AG04449 (cell line): ENCODE data around the gene PTGIR.

Experiments
- CTCF ChIA-PET: fragments of 350-600 bp; formaldehyde crosslinking; extraction: SDS; loops from one replicate; lab custom pipeline; 2021; ENCODE audit warnings: antibody characterized with exemption; lab: Yijun Ruan, JAX
- POLR2A ChIA-PET: fragments of 400-600, 350-600 bp; formaldehyde crosslinking; extraction: SDS; loops from one replicate; lab custom pipeline; 2020; ENCODE audit warnings: antibody characterized with exemption, inconsistent platforms; lab: Yijun Ruan, JAX
- DNase-seq: peaks from one replicate; pipeline ENCODE4 v3.0.0-alpha.2; 2010; ENCODE audit warnings: low read depth, low spot score
- H3K4me3 ChIP-seq: 2 replicates; pipeline ENCODE4 v1.5.1; 2011; ENCODE audit warnings: low read depth, mild to moderate bottlenecking, control low read depth, low read length
- CTCF ChIP-seq: IDR thresholded peaks from one replicate; pipeline ENCODE4 v1.5.1; 2011; ENCODE audit warnings: mild to moderate bottlenecking, moderate library complexity, low read length, control low read depth, inconsistent platforms; ENCODE audit not compliant: insufficient read depth; ENCODE audit errors: missing control alignments

Gene PTGIR, protein sequence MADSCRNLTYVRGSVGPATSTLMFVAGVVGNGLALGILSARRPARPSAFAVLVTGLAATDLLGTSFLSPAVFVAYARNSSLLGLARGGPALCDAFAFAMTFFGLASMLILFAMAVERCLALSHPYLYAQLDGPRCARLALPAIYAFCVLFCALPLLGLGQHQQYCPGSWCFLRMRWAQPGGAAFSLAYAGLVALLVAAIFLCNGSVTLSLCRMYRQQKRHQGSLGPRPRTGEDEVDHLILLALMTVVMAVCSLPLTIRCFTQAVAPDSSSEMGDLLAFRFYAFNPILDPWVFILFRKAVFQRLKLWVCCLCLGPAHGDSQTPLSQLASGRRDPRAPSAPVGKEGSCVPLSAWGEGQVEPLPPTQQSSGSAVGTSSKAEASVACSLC

GRCh38 chr19:46624958-46625661 lies at the start of gene PTGIR:
Gene PTGIR, minus strand, starts transcription at chr19:46625089. Its CDS starts 864 bp downstream, at chr19:46624225.
- DNase-seq: no peak
- POLR2A ChIA-PET: interaction anchor here (1.5 to 1.8 kb wide), 2 partner anchors 14 to 24 kb away, joined by 4 to 6 read pairs; partner anchors contain the start of gene CALM3
- peak within 1 kb of the TSS; percentile 50 for H3K4me3 ChIP-seq
- CTCF ChIA-PET: interaction anchor here (0.7 to 6.1 kb wide), 6 partner anchors 8 to 124 kb away, joined by 3 to 66 read pairs (median 4); partner anchors contain the start of genes DACT3 and GNG8
- no peak for TF ChIP-seq CTCF

- DNase-seq: no peak
- no peak for TF ChIP-seq CTCF
- H3K4me3 ChIP-seq: no peak overlapping the region
- CTCF ChIA-PET: interaction anchor here (3.0 kb wide), 1 partner anchor 9 kb away, joined by 33 read pairs; the partner anchor contains the start of gene DACT3
- POLR2A ChIA-PET: interaction anchor here (0.5 kb wide), 1 partner anchor 40 kb away, joined by 3 read pairs; no protein-coding TSS in a partner anchor
These were observed 45.9 kb upstream of the PTGIR start for GRCh38 chr19:46670813-46671212.

DNA sequence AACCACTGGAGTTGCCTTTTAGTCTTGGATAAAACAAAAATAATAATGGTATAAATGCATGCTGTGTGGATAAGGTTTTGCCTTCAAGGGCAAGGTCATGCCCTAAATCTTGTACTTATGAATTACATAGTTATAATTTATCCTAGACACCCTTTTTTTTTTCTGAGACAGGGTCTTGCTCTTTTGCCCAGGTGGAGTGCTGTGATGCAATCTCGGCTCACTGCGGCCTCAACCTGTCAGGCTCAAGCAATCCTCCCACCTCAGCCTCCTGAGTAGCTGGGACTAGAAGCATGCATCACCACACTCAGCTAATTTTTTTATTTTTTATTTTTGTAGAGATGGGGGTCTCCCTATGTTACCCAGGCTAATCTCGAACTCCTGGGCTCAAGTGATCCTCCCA lies 43.8 kb upstream of the PTGIR start:
- TF ChIP-seq CTCF: no peak
- DNase-seq: no peak
- H3K4me3 ChIP-seq: no peak overlapping the region
- CTCF ChIA-PET: interaction anchor here (15.3 kb wide), 1 partner anchor 55 kb away, joined by 685 read pairs; no protein-coding TSS in a partner anchor
- POLR2A ChIA-PET: no interaction called here

- TF ChIP-seq CTCF: no peak
- CTCF ChIA-PET: interaction anchor here (1.2 to 15.3 kb wide), 3 partner anchors 10 to 52 kb away, joined by 4 to 685 read pairs (median 94); no protein-coding TSS in a partner anchor
- POLR2A ChIA-PET: no interaction called here
- no peak overlapping the region for H3K4me3 ChIP-seq
- no peak for DNase-seq
These were observed 40.2 kb upstream of the PTGIR start for GRCh38 chr19:46665072-46665471.

GRCh38 chr19:46661735-46662592 lies 37.1 kb upstream of the PTGIR start:
- TF ChIP-seq CTCF: peak; percentile 91
- no peak for DNase-seq
- ChIA-PET CTCF (interaction anchor here (0.7 to 15.3 kb wide), 32 partner anchors 8 to 178 kb away, joined by 3 to 685 read pairs (median 6); partner anchors contain the start of genes CALM3, FKRP, GNG8 and PTGIR), POLR2A (interaction anchor here (0.9 to 3.1 kb wide), 4 partner anchors 31 to 61 kb away, joined by 3 to 15 read pairs (median 5); partner anchors contain the start of gene CALM3)
- H3K4me3 ChIP-seq: peak overlapping the region; percentile 58
